ENCODE results near the gene SNRPD2.
A peak's percentile ranks its signal among the peaks of the same experiment; 100 is the strongest.

SNRPD2 gene

GRCh38 chr19:45659096-45659729 lies 32.5 kb downstream of the SNRPD2 start:
- no peak for DNase-seq (ENCODE audit: low read depth in 2 of 2, low spot score in 1 of 2)

DNA sequence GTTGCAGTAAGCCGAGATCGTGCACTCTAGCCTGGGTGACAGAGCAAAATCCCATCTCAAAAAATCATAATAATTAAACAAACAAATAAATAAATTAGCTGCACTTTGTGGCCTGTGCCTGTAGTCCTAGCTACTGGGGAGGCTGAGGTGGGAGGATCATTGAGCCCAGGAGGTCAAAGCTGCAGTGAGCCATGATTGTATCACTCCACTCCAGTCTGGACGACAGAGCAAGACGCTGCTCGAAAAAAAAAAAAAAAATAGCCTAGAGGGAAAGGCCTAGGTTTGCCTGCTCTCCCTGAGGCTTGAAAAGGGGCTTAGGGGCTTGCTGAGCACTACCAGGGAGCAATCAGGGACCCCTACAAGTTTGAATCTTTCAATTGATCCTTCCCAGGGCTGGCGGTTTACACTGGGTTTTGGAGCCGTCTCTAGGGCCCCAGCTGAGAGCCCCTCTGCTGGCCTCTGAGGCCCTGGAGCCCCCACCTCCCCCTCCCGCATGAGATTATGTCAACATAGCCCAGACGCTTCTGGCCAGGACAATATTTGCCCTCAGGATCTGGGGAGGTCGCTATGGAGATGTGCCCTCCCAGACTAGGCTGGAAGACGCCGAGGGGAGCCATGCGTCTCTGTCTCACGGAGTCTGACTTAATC lies 34.1 kb downstream of the SNRPD2 start:
- DNase-seq (ENCODE audit: low read depth in 2 of 2, low spot score in 1 of 2), result no peak

DNA sequence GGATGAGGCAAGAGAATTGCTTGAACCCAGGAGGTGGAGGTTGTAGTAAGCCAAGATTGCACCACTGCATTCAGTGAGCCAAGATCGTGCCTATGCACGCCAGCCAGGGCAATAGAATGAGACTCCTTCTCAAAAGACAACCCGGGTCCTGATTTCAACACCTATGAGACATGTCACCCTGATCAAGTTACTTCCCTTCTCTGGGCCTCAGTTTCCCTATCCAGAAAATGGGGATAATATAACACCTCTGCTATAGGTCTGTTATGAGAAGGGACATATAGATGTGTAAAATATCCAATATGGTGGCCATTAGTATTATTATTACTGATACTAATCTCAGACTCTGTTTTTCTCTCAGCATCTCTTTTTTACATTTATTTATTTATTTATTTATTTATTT lies 36.7 kb downstream of the SNRPD2 start:
- no peak for DNase-seq (ENCODE audit: low read depth in 2 of 2, low spot score in 1 of 2)

- no peak for DNase-seq (ENCODE audit: low read depth in 2 of 2, low spot score in 1 of 2)
These were observed 38.1 kb downstream of the SNRPD2 start for GRCh38 chr19:45653634-45654033.

DNA sequence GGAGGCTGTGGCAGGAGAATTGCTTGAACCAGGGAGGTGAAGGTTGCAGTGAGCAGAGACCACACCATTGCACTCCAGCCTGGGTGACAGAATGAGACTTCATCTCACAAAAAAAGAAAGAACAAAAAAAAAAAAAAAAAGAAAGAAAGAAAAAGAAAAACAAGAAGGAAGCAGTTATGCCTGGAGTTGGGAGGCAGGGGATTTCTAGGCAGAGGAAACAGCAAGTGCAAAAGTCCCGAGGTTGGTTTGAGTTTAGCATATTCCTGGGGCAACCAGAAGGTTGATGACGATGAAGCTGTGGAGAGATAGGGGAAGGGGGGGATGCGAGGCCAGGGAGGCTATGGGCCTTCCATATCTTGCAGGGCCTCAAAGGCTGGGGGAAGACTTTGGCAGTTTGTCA lies 41.0 kb downstream of the SNRPD2 start:
- DNase-seq (ENCODE audit: low read depth in 2 of 2, low spot score in 1 of 2), result no peak

DNA sequence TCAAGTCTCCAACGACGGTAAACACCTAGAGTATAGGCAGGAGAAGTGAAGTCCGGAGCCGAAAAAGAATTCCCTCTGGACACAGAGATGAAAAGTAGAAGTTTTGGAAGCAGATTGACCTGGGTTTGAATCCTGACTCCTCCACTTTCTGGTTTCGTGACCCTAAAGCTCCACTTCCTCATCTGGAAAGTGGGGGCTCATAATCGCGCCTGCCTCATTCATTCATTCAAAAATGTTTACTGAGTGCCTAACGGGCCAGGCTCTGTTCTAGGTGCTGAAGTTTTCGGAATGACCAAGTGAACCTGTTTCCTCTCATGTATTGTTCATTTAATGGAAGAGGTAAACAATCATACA lies 45.4 kb downstream of the SNRPD2 start:
- DNase-seq (ENCODE audit: low read depth in 2 of 2, low spot score in 1 of 2), result no peak

GRCh38 chr19:45645631-45646344 lies 46.0 kb downstream of the SNRPD2 start:
- peak in 1 of 2 donors; percentile 50 for DNase-seq (ENCODE audit: low read depth in 2 of 2, low spot score in 1 of 2)

- DNase-seq (ENCODE audit: low read depth in 2 of 2, low spot score in 1 of 2), result no peak
These were observed 46.6 kb downstream of the SNRPD2 start for GRCh38 chr19:45645068-45645630.

DNA sequence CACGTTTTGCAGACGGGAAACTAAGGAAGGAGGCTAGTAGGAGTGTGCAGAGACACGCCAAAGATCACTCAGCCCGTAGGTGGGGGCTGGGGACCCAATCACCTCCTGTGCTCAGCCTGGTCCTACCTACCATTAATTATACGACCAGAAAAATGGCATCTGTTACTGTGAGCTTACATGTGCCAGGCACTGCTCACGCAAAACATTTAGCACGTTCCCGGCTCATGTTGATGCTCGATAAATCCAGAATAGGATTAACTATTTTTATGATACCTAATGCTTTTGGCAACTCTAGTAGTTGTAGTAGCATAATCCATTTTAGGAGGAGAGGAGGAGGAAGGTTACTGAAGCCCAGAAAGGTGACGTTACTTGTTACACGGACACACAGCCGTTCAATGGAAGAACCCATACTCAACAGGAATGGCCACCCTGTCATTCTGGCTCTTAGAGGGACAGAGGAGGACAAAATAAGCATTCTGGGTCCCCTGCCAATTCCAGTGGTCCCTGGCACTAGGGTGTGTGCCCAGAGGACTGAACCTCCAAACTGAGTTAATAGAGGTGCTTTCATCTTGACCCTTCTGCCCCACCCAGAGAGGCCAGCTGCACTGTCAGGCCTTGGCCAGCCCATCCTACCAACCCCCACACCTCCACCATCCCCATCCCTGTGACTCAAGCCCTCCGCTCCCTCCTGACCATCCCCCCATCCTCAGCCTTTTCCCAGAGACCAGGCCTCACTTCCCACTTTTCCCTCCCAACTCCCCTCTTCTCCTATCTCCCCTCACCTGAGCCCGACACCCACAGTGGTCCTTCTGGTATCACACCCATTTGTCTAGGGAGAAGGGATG lies 47.6 kb downstream of the SNRPD2 start:
- no peak for DNase-seq (ENCODE audit: low read depth in 2 of 2, low spot score in 1 of 2)

GRCh38 chr19:45643024-45643926 lies 48.5 kb downstream of the SNRPD2 start:
- peak; percentile 81 to 87 for DNase-seq (ENCODE audit: low read depth in 2 of 2, low spot score in 1 of 2)

DNA sequence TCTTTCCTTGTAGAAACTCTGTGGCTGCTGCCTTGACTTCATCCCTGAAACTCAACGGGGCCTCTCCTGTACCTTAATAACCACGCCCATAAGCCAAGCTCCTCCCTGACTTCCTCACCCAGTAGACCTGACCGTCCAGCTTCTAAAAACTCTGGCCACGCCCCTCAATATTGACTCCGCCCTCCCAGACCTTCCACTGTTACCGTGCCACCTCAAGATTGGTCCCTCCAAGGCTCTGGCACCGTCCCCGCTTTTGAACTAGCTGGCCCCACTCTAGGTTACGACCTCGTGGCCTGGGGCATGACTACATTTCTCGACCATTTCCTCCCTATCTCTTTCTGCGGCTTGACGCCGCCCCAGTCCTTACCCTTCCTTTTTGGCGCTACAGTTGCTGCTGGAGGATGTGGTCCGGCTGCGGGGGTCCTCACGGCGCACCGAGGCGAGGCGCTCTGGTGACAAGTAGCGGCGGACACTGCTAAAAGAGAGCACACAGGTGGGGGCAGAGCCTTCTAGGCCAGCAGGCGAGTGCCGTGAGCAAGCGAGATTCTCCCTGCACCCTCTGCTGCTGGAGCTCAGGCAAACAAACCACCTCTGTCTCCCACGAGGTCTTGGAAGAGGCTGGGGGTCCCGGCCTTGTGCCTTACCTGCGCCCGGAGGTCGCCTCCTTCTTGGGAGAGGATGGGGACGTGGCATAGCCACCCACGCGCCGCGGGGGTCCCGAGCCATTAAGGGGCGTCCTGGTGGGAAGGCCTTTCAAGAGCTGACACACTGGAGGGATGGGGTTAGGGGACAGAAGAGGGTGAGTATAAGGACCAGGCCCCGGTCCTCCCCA lies 50.3 kb downstream of the SNRPD2 start:
- peak in 1 of 2 donors; percentile 40 for DNase-seq (ENCODE audit: low read depth in 2 of 2, low spot score in 1 of 2)

DNA sequence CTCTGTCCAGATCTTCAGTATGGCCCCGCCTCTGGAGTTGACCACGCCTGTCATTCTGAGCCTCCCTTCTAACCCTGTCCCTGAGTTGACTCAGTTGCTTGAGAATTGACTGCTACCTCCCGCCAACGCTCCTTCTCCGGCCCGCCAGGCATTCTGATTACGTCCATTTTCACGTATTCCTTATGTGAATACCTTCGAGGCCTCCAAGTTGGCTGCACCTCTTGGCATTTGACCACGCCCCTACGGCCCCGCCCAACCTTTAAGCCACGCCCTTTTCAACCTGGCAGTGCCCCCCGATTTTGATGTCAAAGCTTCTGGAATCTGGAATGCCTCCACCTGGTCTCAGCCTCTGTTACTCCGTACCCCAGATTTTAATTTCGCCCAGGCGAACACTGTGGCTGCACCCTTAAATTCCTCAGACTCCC lies 50.9 kb downstream of the SNRPD2 start:
- no peak for DNase-seq (ENCODE audit: low read depth in 2 of 2, low spot score in 1 of 2)

- DNase-seq (ENCODE audit: low read depth in 2 of 2, low spot score in 1 of 2), result no peak
These were observed 52.6 kb downstream of the SNRPD2 start, which contains the start of gene EML2 for GRCh38 chr19:45638930-45639729. EML2 (minus strand) TSS chr19:45639397; CDS start chr19:45639376, 21 bp downstream.

DNA sequence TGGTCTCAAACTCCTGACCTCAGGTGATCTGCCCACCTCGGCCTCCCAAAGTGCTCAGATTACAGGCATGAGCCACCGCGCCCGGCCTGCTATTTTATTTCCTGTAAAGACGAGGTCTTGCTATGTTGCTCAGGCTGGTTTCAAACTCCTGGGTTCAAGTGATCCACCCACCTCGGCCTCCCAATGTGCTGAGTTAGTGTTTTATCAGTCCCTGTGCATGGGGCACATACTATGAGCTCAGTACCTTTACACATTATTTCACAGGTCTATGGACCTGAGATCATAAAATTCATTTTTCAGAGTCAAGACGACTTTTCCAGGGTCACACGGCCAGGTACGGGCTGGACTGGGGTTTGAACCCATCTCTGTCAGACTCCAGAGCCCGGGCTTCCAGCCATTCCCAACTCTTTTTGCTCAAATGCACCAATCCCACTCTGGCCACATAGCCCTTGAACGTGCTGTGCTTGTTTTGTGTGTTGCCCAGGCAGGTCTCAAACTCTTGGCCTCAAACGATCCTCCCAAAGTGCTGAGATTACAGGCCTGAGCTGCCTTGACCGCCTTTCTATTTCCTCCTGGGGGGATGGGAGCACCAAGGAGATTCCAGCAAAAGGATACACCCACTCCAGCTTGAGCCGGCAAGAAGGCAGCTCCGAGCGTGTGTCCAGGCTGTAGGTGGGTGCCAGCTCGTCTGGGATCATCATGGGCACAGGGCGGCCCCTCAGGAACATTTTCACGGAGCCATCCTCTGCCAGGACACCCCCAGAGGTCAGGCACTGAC lies 53.7 kb downstream of the SNRPD2 start:
- DNase-seq (ENCODE audit: low read depth in 2 of 2, low spot score in 1 of 2), result no peak

Measured in stimulated activated CD8-positive, alpha-beta memory T cell treated with anti-CD3 and anti-CD28 coated beads, Interleukin-4, amount 100 ng/mL, for 4 hours (primary cell).